Skeletal muscle cell (primary cell): ENCODE results near the gene ITGB8.
"Not testable (repeated sequence)": the region's sequence is repeated elsewhere in the genome, so short reads cannot be mapped to it uniquely, and the experiment has no call there.

Experiments
- DNase-seq: peaks from one replicate; pipeline ENCODE4 v3.0.0-alpha.2; 2010; ENCODE audit warnings: low read depth
- H3K4me3 ChIP-seq: 2 replicates; pipeline ENCODE4 v1.5.1; 2011; ENCODE audit warnings: low read depth, mild to moderate bottlenecking, control low read depth, low read length, moderate library complexity

ITGB8 gene

DNA sequence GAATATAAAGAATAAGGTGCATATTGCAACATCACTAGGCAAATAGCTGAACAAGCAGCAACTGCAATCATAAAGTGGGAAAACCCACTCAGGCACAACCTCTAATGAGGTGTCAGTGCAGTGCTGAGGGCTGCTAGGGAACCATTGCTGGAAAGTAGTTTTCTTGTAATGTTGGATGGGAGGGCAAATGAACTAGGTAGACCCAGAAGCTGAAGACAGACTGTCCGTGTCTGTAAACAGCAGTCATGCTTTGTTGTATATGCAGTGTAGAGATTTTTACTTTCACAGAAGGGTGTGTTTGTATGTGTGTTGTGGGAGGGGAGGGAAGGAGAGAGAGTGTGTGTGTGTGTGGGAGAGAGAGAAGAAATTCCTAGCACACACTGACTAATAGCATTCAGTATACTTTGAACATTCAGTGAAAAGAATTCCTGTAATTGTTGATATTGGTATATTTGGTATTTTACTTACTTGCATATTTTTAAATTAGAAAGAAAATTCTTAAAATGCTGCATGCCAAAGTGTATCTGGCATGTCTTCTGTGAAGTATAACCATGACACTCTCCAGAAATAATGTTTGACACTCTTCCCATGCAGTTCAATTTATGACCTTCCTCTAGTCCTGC, 28.8 kb downstream of the ITGB8 start:
- H3K4me3 ChIP-seq, result no peak overlapping the region
- DNase-seq, result no peak

- no peak for DNase-seq
- no peak overlapping the region for H3K4me3 ChIP-seq
Observed at GRCh38 chr7:20362574-20363253, 32.0 kb downstream of the ITGB8 start.

GRCh38 chr7:20364571-20365196, 34.0 kb downstream of the ITGB8 start:
- no peak for DNase-seq
- no peak overlapping the region for H3K4me3 ChIP-seq

DNA sequence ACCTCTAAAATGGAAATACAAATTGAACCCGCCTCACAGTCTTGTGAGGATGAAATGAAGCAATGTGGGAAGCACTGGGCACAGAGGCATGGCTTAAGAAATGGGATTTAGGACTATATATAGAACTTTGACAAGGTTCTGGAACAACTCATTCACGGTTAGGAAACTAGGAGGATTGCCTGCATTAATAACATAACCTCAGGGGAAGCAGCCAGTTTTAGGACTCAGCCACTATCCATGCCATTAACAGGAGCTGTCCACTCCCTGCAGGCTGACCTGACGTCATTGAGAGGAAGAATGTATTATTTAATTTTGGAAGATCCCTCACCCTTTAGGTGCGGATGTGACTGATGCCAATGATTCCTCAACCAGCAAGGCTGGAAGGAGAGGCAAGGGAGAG, 34.8 kb downstream of the ITGB8 start:
- no peak for DNase-seq
- H3K4me3 ChIP-seq, result no peak overlapping the region

- DNase-seq, result no peak
- H3K4me3 ChIP-seq, result no peak overlapping the region
Observed at GRCh38 chr7:20374399-20374798, 43.7 kb downstream of the ITGB8 start.

DNA sequence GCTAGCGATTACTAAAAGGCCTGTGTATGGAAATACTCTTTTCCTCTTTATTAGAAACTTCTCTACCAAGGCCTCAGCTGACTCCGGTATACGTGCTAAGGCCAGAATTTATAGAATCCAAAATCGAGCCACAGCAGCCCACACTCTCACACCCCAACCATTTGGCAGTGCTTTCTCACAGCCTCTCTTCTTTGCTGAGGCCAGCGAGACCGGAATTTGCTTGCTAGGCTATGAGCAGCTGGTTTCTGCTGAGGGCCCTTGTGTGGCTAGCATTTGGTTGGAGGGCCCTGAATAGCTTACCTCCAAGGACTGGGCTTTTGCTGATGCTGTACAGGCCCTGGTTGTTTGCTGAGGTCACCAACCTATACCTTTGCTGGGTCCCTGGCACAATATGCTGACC, 46.1 kb downstream of the ITGB8 start:
- no peak for DNase-seq

DNA sequence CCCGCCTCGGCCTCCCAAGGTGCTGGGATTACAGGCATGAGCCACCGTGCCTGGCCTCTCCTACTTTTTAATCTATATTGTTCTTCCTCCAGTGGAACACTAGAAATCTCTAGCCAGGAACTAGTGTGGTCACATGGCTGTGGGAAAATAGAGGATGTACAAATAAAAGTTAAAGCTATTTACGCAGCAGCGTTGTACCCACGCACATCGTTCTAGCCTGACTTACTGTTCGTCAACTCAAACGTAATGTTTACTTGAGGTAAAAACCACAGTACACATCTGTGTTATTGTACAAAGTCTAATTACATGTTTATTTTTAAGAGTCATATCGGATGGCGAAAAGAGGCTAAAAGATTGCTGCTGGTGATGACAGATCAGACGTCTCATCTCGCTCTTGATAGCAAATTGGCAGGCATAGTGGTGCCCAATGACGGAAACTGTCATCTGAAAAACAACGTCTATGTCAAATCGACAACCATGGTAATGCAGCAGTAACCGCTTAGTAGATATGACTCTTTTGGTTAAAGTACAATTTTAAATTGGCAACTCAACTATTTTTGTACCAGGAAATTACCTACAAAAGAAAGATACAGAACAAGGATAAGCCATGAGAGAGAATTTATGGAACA, 50.8 kb downstream of the ITGB8 start:
- no peak overlapping the region for H3K4me3 ChIP-seq
- no peak for DNase-seq

More for the DNA sequence above, 46.1 kb downstream of the ITGB8 start:
- no peak overlapping the region for H3K4me3 ChIP-seq

DNA sequence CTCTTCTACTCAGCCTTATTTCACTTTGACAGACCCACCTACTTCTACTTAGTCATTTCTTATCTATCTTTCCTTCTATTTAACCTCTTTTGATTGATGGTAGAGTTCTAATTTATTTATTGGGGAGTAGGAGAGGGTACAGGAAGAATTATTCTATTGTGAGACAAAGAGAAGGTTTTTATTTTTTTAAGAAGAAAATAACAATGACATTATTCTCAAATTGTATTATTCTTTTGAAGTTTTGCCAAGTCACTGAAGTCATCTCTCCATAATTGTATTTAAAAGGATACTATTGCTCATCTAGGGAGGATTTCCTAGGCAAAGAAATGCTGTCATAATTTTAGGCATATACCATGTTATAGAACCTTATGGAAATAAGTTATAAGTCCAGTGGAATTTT, 52.7 kb downstream of the ITGB8 start:
- DNase-seq, result no peak
- H3K4me3 ChIP-seq, result no peak overlapping the region

- peak; percentile 57 for DNase-seq
Observed at GRCh38 chr7:20385126-20385525, 54.4 kb downstream of the ITGB8 start.

DNA sequence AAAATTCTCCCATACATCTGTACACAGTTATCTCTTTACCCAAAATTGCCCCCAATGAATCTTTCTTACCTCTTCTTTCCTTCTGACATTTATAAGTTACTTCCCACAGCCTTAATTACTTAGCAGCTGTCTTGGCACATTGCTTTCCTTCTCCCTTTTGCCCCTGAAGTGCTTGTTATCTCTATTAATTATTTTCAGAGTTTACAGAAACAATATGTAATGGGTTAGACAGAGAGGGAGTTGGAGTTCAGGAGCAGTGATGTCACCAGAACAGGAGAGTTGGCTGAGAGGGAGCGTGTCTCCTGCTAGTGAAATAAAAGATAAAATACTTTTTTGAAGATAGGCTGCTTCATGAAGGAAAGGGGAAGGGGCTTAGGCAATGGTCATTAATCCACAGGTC, 57.4 kb downstream of the ITGB8 start:
- no peak overlapping the region for H3K4me3 ChIP-seq
- DNase-seq, result no peak

More at GRCh38 chr7:20385126-20385525, 54.4 kb downstream of the ITGB8 start:
- H3K4me3 ChIP-seq, result no peak overlapping the region

- not testable (repeated sequence) for H3K4me3 ChIP-seq, DNase-seq
Observed at GRCh38 chr7:20389192-20389591, 58.5 kb downstream of the ITGB8 start.

GRCh38 chr7:20393021-20393610, 62.4 kb downstream of the ITGB8 start:
- no peak for DNase-seq
- no peak overlapping the region for H3K4me3 ChIP-seq

DNA sequence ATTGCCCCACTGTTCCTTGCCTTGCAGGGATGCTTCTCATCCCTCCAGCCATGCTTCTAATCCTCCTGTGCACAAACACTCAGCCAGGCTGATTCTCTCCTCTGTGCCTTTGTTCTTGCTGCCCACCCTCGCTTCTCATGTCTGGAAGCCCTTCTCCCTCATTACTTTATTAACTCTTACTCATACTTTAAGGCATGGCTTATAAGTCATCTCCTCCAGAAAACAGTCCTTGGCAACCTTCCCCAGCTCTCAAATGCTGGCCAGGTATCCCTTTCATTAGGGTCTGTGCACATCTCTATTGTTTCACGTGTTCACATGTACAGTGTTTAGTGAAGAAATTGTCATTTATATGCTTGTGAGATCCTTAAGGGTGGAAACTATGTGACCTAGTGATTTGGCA, 62.9 kb downstream of the ITGB8 start:
- no peak overlapping the region for H3K4me3 ChIP-seq
- DNase-seq, result no peak

- DNase-seq, result no peak
Observed at GRCh38 chr7:20394284-20394683, 63.6 kb downstream of the ITGB8 start.

DNA sequence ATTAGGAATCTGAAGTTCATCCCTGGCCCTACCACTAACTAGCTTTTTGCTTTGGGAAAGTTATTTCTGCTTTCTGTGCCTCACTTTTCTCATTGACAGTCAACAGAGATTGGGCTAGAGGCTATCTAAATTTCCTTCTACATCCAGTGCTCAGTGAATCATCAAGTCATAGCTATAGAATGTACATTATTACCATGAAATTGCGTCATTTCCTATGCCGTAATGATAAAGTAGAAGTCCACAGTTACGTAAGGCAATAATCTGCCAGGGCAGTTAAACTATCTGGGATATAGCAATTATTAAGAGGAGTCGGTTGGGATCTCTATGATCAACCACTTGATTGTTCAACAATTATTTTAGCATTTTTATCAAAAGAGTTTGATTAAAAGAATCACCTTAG, 64.4 kb downstream of the ITGB8 start:
- peak; percentile 36 for DNase-seq
- H3K4me3 ChIP-seq, result no peak overlapping the region

More at GRCh38 chr7:20394284-20394683, 63.6 kb downstream of the ITGB8 start:
- no peak overlapping the region for H3K4me3 ChIP-seq

DNA sequence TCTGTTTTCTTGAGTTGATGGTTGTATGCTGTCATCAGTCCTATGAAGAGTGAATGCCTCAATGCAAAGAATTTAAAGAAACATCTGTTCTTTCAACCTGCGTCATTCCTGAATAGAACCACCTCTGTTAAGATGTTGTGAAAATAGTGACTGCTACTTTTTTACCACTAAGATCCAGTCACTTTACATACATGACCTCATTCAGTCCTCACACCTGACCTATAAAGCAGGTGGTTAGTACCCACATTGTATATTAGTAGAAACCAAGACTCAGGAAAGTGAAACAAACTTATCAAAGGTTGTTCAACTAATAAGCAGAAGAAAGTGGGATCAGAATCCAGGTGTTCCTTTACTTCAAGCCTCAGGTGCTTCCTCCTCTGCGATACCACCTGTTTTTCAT, 64.8 kb downstream of the ITGB8 start:
- H3K4me3 ChIP-seq, result no peak overlapping the region
- DNase-seq, result no peak

DNA sequence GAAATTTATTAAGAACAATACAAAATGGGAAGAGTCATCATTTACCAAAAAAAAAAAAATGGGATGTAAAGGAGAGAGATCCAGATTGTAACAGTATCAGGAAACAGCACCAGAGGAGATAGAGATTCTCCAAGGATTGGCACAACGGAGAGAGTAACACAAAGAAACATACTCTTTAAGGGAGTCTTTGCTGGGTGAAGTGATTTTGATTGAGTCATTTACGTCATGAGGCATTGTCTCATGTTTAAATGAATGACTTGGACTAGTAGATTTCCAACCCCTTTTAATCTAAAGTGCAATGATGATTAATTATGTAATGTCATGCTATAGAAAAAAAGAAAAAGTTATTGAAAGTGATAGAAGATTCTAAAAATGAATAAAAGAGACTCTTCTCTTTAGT, 68.8 kb downstream of the ITGB8 start:
- no peak for DNase-seq
- no peak overlapping the region for H3K4me3 ChIP-seq

DNA sequence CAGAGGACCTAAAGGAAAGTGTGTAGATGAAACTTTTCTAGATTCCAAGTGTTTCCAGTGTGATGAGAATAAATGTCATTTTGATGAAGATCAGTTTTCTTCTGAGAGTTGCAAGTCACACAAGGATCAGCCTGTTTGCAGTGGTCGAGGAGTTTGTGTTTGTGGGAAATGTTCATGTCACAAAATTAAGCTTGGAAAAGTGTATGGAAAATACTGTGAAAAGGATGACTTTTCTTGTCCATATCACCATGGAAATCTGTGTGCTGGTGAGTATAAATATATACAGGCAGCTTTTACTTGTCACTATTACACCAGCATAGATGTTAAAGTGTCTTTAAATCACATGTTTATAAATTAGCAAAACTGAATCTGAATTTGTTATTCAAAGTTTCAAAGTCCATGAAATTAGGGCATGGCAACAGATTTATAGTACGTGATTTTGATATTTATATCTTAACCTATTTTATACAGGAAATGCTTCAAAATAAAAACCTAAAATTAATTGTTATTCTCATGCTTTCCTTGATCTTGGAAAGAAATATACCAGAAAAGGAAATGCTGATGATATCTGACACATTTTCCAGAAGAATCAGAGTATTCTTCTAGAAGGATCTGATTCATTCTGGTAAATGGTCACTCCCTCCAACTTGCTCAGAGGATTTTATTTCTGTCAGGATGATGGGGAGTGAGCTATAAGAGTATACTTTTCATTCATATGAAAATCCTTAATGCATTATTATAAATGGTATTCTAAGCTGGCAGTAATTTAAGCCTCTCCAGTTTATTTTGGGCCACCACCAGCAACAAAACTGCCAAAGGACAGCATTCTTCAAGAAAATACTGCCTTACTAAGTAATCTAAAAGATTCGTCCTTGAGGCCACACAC, 71.4 kb downstream of the ITGB8 start:
- DNase-seq, result no peak
- no peak overlapping the region for H3K4me3 ChIP-seq

DNA sequence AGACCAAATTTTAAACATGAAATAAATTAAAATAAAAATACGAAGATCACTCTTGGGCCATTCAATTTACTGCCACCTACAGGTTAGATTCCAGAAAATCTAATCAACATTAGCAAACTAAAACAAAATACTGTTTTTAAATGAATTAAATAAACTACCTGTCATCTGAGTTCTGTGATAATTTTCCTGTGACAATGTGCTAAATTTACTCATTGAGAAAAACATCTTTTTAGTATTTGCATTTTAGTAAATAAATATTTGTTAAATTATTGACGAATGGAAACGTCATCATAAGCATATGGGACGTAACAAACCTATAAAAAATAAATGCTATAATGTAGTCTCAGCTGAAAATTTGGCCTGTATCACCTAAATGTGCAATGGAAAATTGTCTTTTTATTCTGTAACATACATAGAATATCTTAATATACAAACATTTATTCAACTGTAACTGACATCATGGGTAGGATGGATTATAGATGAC, 72.1 kb downstream of the ITGB8 start:
- no peak for DNase-seq
- H3K4me3 ChIP-seq, result no peak overlapping the region
